GM12878 (cell line): ENCODE measurements around the gene LMAN2. TPM values are rescaled to one million over a fixed set of nuclear protein-coding genes. Genes with fewer than 3 reads are reported as not detected.

Experiments used
- ATAC-seq: fragments of 200-7000 bp; cut with Tn5 transposase; 3 replicates; pipeline ENCODE4 v1.9.1; 2020; ENCODE audit warnings: mild to moderate bottlenecking, moderate library complexity
- BruUV-seq: library from RNA; stranded (reverse); fragments of 400-500 nt; replicated peaks from 2 replicates; lab custom pipeline; 2021; lab: Mats Ljungman, UMichigan
- CTCF ChIA-PET: fragments of 300-600 bp; sonication (Branson Sonifier 250); formaldehyde crosslinking; extraction: SDS; loops from one replicate; lab custom pipeline; 2021; ENCODE audit warnings: inconsistent platforms; lab: Yijun Ruan, JAX
- POLR2A ChIA-PET: fragments of 350-600 bp; formaldehyde crosslinking; extraction: SDS; loops from one replicate; lab custom pipeline; 2021; ENCODE audit warnings: inconsistent platforms; lab: Charles Lee
- RAD21 ChIA-PET: fragments of 300-600 bp; sonication (Branson Sonifier 250); formaldehyde crosslinking; loops from one replicate; lab custom pipeline; 2023; ENCODE audit warnings: antibody characterized with exemption; ENCODE audit not compliant: unreplicated experiment; lab: Charles Lee
- SMC1A ChIA-PET: fragments of 300-600 bp; sonication (Branson Sonifier 250); formaldehyde crosslinking; loops from one replicate; lab custom pipeline; 2023; ENCODE audit not compliant: unreplicated experiment, uncharacterized antibody; lab: Charles Lee
- DNase-seq: peaks from one replicate; pipeline ENCODE4 v3.0.0-alpha.2; 2011; ENCODE audit warnings: low read depth, low spot score
- FAIRE-seq: peaks from 3 replicates; lab custom pipeline; 2011; peaks lifted over from hg19 to GRCh38; lab: Jason Lieb, UNC
- H2AFZ ChIP-seq: 2 replicates; pipeline ENCODE4 v1.6.0; 2011; ENCODE audit warnings: low read depth, low read length, control low read depth; ENCODE audit not compliant: control insufficient read depth
- H3K27ac ChIP-seq: 2 replicates; pipeline ENCODE4 v1.5.1; 2011; ENCODE audit warnings: control low read depth; ENCODE audit not compliant: control insufficient read depth, insufficient read depth
- H3K27me3 ChIP-seq, 2 experiments: replicated peaks in 1 of 2; 2 replicates each; pipeline versions ENCODE4 v1.6.0 to v1.6.1; 2011; ENCODE audit warnings: low read length in 1 of 2; ENCODE audit not compliant: control insufficient read depth in 2 of 2, insufficient read depth in 2 of 2
- H3K36me3 ChIP-seq, 2 experiments: 2 replicates each; pipeline ENCODE4 v1.5.1; 2011; ENCODE audit warnings: low read length in 1 of 2; ENCODE audit not compliant: control insufficient read depth in 2 of 2, insufficient read depth in 2 of 2
- H3K4me1 ChIP-seq: 2 replicates; pipeline ENCODE4 v1.6.1; 2011; ENCODE audit warnings: mild to moderate bottlenecking, low read length, moderate library complexity, mixed read lengths; ENCODE audit not compliant: control insufficient read depth, insufficient read depth
- H3K4me2 ChIP-seq: 2 replicates; pipeline ENCODE4 v1.6.0; 2011; ENCODE audit warnings: control low read depth; ENCODE audit not compliant: control insufficient read depth, insufficient read depth
- H3K4me3 ChIP-seq: fragments of 200-600 bp; sonication (generic); 2 replicates; pipeline ENCODE4 v1.5.1; 2016
- H3K79me2 ChIP-seq: 2 replicates; pipeline ENCODE4 v1.6.0; 2011; ENCODE audit warnings: low read length; ENCODE audit not compliant: control insufficient read depth, insufficient read depth
- H3K9ac ChIP-seq: 2 replicates; pipeline ENCODE4 v1.8.0; 2011; ENCODE audit warnings: low read length, control low read depth, mixed read lengths; ENCODE audit not compliant: control insufficient read depth, insufficient read depth
- H3K9me3 ChIP-seq: replicated peaks from 3 replicates; pipeline ENCODE4 v1.5.1; 2011; ENCODE audit warnings: mild to moderate bottlenecking, low read length; ENCODE audit not compliant: control insufficient read depth, insufficient read depth
- H4K20me1 ChIP-seq: 2 replicates; pipeline ENCODE4 v1.6.0; 2011; ENCODE audit not compliant: control insufficient read depth, insufficient read depth
- EP300 ChIP-seq, 2 experiments: fragments of 150-350 bp in 1 of 2; IDR thresholded peaks; 2 replicates each; pipeline ENCODE4 v1.6.1; 2011 to 2012; ENCODE audit warnings: low read depth in 2 of 2, low read length in 2 of 2, borderline replicate concordance in 1 of 2, improper control_type of control experiment in 1 of 2, inconsistent platforms in 1 of 2; ENCODE audit not compliant: control insufficient read depth in 1 of 2
- MXI1 ChIP-seq: fragments of 150-350 bp; IDR thresholded peaks from 2 replicates; pipeline ENCODE4 v1.6.1; 2011; ENCODE audit warnings: low read depth, mild to moderate bottlenecking, inconsistent platforms, low read length, improper control_type of control experiment
- SREBF1 ChIP-seq: IDR thresholded peaks from 2 replicates; pipeline ENCODE4 v1.6.1; 2012; ENCODE audit warnings: mild to moderate bottlenecking, low read length
- WGBS: methylation state at CpG from one replicate; pipeline ENCODE4 v1.1.6; 2016; ENCODE audit warnings: low lambda C conversion rate; ENCODE audit not compliant: insufficient replicate concordance, insufficient coverage; ENCODE audit errors: missing lambda C conversion rate; 5-methylcytosine and 5-hydroxymethylcytosine counted together
- in situ Hi-C: fragments of 300-500 bp; cut with MboI; formaldehyde crosslinking; loops from 9 replicates; pipeline ENCODE4 v1.14.3; 2018; ENCODE audit warnings: mixed read lengths
- intact Hi-C: fragments of 100-400 bp; cut with micrococcal nuclease; formaldehyde crosslinking; loops from one replicate; pipeline ENCODE4 v1.14.2; 2022; ENCODE audit not compliant: unreplicated experiment
- polyA plus RNA-seq, 11 experiments: library from polyadenylated mRNA; depleted of rRNA in 4 of 11; unstranded in 6 of 11; stranded (reverse) in 5 of 11; fragments of >200 nt; fragmentation: Nextera tagmentation in 4 of 11; fragmentation: Illumina TruSeq in 1 of 11; extraction: Ambion mirVana in 4 of 11; extraction: Trizol in 1 of 11; gene quantifications; 1 replicate in 1 of 11; 2 replicates in 10 of 11; pipeline versions ENCODE4 v1.2.1 to v1.2.3, GENCODE V29; 2011 to 2016; ENCODE audit warnings: inconsistent platforms in 2 of 11, missing spikeins in 2 of 11, low read depth in 1 of 11
- total RNA-seq, 4 experiments: library from RNA; depleted of rRNA in 3 of 4; stranded (reverse); fragments of >200 nt in 3 of 4; fragmentation: Illumina TruSeq in 1 of 4; extraction: Trizol in 1 of 4; gene quantifications; 2 replicates each; pipeline versions ENCODE4 v1.2.1 to v1.2.3, GENCODE V29; 2013 to 2021
- TF ChIP-seq, protein P1 (sequence below): IDR thresholded peaks from 2 replicates; pipeline ENCODE4 v1.6.1; 2011; ENCODE audit warnings: mild to moderate bottlenecking, low read depth, low read length, moderate library complexity; ENCODE audit not compliant: insufficient replicate concordance
- TF ChIP-seq, protein P2 (sequence below): IDR thresholded peaks from 2 replicates; pipeline ENCODE4 v1.6.1; 2012; ENCODE audit warnings: low read length, inconsistent platforms
- TF ChIP-seq, protein P3 (sequence below): fragments of 450-650 bp; IDR thresholded peaks from 2 replicates; pipeline ENCODE4 v1.6.1; 2018; ENCODE audit warnings: mild to moderate bottlenecking, low read depth, moderate library complexity; ENCODE audit not compliant: partially characterized antibody
- TF ChIP-seq, protein P4 (sequence below): IDR thresholded peaks from 2 replicates; pipeline ENCODE4 v1.6.1; 2012; ENCODE audit warnings: improper control_type of control experiment, low read depth, low read length; ENCODE audit not compliant: insufficient replicate concordance
- TF ChIP-seq, protein P5 (sequence below): fragments of 450-650 bp; formaldehyde crosslinking; IDR thresholded peaks from 2 replicates; pipeline ENCODE4 v1.4.0; 2022; ENCODE audit warnings: mild to moderate bottlenecking, moderate library complexity

LMAN2 gene
- total and polyA plus RNA-seq, 10 of the 15 experiments (the other 5 are each of a cell fraction or from before 2014, with no cell fraction given) = 2.4 to 264 (median 147) TPM

DNA sequence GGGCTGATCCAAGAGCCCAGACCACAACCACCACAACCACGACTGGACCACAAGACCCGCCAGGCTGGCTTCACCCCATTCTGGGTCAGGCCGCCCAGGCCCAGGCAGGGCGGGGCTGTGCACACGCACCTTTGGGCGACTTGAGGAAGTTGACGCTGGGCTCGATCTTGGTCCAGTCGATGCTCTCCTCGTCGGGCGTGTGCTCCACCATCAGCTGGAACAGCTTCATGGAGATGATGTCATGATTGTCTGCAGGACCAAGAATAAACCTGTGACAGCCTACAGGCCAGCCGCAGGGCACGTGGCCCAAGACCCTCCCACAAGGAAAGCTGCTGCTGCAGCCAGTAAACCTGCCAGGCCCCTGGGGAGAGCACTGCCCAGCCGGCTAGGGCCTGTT lies 17.3 kb downstream of the LMAN2 start:
- in situ Hi-C loops = no loop called here
- Histone ChIP-seq H3K36me3 (peaks cover 26 to 74% of the 10 kb centered on the region in 2 experiments), H3K27me3 (no peaks in the 10 kb centered on the region), H3K9ac (no peak overlapping the region), H3K79me2 (peaks cover under 1% of the 10 kb centered on the region), H3K4me1 (no peaks in the 10 kb centered on the region), H4K20me1 (no peaks in the 10 kb centered on the region; the same call in 1 of the 2 replicates), H3K27ac (no peak overlapping the region), H3K4me3 (no peak overlapping the region), H3K9me3 (no peaks in the 10 kb centered on the region), H2AFZ (no peak overlapping the region), H3K4me2 (no peak overlapping the region)
- ChIA-PET CTCF (interaction anchor here (1.3 kb wide), 1 partner anchor 15 kb away, joined by 3 read pairs; no protein-coding TSS in a partner anchor), POLR2A (interaction anchor here (0.7 to 1.2 kb wide), 2 partner anchors 13 to 16 kb away, joined by 3 to 7 read pairs; no protein-coding TSS in a partner anchor), SMC1A (no interaction called here), RAD21 (no interaction called here)
- WGBS = 65% methylated on average over 15 of the region's 15 CpGs
- ATAC-seq (no peak), FAIRE-seq (no peak), DNase-seq (no peak)
- intact Hi-C loops = no loop called here
- no TSS peak for BruUV-seq
- TF ChIP-seq SREBF1 (no peak), MXI1 (no peak), EP300 (IDR thresholded peaks at IDR 0.05; ENCODE audit: borderline replicate concordance in 1 of 2, control insufficient read depth in 1 of 2, low read depth in 2 of 2, low read length in 2 of 2) (no peak)
- TF ChIP-seq, protein P1, sequence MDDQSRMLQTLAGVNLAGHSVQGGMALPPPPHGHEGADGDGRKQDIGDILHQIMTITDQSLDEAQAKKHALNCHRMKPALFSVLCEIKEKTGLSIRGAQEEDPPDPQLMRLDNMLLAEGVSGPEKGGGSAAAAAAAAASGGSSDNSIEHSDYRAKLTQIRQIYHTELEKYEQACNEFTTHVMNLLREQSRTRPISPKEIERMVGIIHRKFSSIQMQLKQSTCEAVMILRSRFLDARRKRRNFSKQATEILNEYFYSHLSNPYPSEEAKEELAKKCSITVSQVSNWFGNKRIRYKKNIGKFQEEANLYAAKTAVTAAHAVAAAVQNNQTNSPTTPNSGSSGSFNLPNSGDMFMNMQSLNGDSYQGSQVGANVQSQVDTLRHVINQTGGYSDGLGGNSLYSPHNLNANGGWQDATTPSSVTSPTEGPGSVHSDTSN = no peak
- TF ChIP-seq, protein P2, sequence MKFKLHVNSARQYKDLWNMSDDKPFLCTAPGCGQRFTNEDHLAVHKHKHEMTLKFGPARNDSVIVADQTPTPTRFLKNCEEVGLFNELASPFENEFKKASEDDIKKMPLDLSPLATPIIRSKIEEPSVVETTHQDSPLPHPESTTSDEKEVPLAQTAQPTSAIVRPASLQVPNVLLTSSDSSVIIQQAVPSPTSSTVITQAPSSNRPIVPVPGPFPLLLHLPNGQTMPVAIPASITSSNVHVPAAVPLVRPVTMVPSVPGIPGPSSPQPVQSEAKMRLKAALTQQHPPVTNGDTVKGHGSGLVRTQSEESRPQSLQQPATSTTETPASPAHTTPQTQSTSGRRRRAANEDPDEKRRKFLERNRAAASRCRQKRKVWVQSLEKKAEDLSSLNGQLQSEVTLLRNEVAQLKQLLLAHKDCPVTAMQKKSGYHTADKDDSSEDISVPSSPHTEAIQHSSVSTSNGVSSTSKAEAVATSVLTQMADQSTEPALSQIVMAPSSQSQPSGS = no peak
- TF ChIP-seq, protein P3, sequence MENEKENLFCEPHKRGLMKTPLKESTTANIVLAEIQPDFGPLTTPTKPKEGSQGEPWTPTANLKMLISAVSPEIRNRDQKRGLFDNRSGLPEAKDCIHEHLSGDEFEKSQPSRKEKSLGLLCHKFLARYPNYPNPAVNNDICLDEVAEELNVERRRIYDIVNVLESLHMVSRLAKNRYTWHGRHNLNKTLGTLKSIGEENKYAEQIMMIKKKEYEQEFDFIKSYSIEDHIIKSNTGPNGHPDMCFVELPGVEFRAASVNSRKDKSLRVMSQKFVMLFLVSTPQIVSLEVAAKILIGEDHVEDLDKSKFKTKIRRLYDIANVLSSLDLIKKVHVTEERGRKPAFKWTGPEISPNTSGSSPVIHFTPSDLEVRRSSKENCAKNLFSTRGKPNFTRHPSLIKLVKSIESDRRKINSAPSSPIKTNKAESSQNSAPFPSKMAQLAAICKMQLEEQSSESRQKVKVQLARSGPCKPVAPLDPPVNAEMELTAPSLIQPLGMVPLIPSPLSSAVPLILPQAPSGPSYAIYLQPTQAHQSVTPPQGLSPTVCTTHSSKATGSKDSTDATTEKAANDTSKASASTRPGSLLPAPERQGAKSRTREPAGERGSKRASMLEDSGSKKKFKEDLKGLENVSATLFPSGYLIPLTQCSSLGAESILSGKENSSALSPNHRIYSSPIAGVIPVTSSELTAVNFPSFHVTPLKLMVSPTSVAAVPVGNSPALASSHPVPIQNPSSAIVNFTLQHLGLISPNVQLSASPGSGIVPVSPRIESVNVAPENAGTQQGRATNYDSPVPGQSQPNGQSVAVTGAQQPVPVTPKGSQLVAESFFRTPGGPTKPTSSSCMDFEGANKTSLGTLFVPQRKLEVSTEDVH = no peak
- TF ChIP-seq, protein P4, sequence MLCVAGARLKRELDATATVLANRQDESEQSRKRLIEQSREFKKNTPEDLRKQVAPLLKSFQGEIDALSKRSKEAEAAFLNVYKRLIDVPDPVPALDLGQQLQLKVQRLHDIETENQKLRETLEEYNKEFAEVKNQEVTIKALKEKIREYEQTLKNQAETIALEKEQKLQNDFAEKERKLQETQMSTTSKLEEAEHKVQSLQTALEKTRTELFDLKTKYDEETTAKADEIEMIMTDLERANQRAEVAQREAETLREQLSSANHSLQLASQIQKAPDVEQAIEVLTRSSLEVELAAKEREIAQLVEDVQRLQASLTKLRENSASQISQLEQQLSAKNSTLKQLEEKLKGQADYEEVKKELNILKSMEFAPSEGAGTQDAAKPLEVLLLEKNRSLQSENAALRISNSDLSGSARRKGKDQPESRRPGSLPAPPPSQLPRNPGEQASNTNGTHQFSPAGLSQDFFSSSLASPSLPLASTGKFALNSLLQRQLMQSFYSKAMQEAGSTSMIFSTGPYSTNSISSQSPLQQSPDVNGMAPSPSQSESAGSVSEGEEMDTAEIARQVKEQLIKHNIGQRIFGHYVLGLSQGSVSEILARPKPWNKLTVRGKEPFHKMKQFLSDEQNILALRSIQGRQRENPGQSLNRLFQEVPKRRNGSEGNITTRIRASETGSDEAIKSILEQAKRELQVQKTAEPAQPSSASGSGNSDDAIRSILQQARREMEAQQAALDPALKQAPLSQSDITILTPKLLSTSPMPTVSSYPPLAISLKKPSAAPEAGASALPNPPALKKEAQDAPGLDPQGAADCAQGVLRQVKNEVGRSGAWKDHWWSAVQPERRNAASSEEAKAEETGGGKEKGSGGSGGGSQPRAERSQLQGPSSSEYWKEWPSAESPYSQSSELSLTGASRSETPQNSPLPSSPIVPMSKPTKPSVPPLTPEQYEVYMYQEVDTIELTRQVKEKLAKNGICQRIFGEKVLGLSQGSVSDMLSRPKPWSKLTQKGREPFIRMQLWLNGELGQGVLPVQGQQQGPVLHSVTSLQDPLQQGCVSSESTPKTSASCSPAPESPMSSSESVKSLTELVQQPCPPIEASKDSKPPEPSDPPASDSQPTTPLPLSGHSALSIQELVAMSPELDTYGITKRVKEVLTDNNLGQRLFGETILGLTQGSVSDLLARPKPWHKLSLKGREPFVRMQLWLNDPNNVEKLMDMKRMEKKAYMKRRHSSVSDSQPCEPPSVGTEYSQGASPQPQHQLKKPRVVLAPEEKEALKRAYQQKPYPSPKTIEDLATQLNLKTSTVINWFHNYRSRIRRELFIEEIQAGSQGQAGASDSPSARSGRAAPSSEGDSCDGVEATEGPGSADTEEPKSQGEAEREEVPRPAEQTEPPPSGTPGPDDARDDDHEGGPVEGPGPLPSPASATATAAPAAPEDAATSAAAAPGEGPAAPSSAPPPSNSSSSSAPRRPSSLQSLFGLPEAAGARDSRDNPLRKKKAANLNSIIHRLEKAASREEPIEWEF = no peak
- TF ChIP-seq, protein P5, sequence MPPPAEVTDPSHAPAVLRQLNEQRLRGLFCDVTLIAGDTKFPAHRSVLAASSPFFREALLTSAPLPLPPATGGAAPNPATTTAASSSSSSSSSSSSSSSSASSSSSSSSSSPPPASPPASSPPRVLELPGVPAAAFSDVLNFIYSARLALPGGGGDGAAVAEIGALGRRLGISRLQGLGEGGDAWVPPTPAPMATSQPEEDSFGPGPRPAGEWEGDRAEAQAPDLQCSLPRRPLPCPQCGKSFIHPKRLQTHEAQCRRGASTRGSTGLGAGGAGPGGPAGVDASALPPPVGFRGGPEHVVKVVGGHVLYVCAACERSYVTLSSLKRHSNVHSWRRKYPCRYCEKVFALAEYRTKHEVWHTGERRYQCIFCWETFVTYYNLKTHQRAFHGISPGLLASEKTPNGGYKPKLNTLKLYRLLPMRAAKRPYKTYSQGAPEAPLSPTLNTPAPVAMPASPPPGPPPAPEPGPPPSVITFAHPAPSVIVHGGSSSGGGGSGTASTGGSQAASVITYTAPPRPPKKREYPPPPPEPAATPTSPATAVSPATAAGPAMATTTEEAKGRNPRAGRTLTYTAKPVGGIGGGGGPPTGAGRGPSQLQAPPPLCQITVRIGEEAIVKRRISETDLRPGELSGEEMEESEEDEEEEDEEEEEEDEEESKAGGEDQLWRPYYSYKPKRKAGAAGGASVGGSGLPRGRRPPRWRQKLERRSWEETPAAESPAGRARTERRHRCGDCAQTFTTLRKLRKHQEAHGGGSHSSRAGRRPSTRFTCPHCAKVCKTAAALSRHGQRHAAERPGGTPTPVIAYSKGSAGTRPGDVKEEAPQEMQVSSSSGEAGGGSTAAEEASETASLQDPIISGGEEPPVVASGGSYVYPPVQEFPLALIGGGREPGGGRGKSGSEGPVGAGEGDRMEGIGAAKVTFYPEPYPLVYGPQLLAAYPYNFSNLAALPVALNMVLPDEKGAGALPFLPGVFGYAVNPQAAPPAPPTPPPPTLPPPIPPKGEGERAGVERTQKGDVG (CRISPR knock-in tag) = no peak
